Keratinocyte (primary cell): ENCODE results near the gene KDF1. TPM values are rescaled to one million over a fixed set of nuclear protein-coding genes. Genes with fewer than 3 reads are reported as not detected.

Source experiments
- DNase-seq: peaks from one replicate; pipeline ENCODE4 v3.0.0-alpha.2; 2011; ENCODE audit warnings: low read depth, missing footprints, low spot score
- FAIRE-seq: peaks from 2 replicates; lab custom pipeline; 2011; peaks lifted over from hg19 to GRCh38; lab: Jason Lieb, UNC
- H2AFZ ChIP-seq: 2 replicates; pipeline ENCODE4 v1.6.0; 2012; ENCODE audit warnings: low read length, control low read depth, inconsistent platforms; ENCODE audit not compliant: control insufficient read depth
- H3K27ac ChIP-seq: 2 replicates; pipeline ENCODE4 v1.5.1; 2011; ENCODE audit warnings: low read length; ENCODE audit not compliant: control insufficient read depth, insufficient read depth
- H3K27me3 ChIP-seq: 3 replicates; pipeline ENCODE4 v1.6.0; 2011; ENCODE audit warnings: low read length; ENCODE audit not compliant: control insufficient read depth, insufficient read depth; ENCODE audit errors: extremely low read depth
- H3K36me3 ChIP-seq, 2 experiments: 2 replicates in 1 of 2; 3 replicates in 1 of 2; pipeline ENCODE4 v1.5.1; 2011; ENCODE audit warnings: low read length in 2 of 2, mild to moderate bottlenecking in 1 of 2; ENCODE audit not compliant: control insufficient read depth in 2 of 2, insufficient read depth in 2 of 2; ENCODE audit errors: extremely low read depth in 1 of 2
- H3K4me1 ChIP-seq: 3 replicates; pipeline ENCODE4 v1.5.1; 2011; ENCODE audit warnings: low read length; ENCODE audit not compliant: control insufficient read depth, insufficient read depth; ENCODE audit errors: extremely low read depth
- H3K4me2 ChIP-seq: 3 replicates; pipeline ENCODE4 v1.6.0; 2011; ENCODE audit warnings: low read depth, low read length; ENCODE audit not compliant: control insufficient read depth, insufficient read depth; ENCODE audit errors: extremely low read depth
- H3K4me3 ChIP-seq, 3 experiments: fragments of 200-600 bp in 1 of 3; sonication (generic) in 1 of 3; 2 replicates in 2 of 3; 3 replicates in 1 of 3; pipeline ENCODE4 v1.5.1; 2011 to 2016; ENCODE audit warnings: low read length in 3 of 3, mild to moderate bottlenecking in 3 of 3, control low read depth in 2 of 3, inconsistent platforms in 1 of 3, low read depth in 1 of 3, mixed read lengths in 1 of 3, mixed run types in 1 of 3, moderate library complexity in 1 of 3; ENCODE audit not compliant: control insufficient read depth in 2 of 3, insufficient read depth in 2 of 3; ENCODE audit errors: extremely low read depth in 1 of 3
- H3K79me2 ChIP-seq: 2 replicates; pipeline ENCODE4 v1.6.0; 2012; ENCODE audit warnings: low read length; ENCODE audit not compliant: control insufficient read depth, insufficient read depth
- H3K9ac ChIP-seq: 3 replicates; pipeline ENCODE4 v1.6.0; 2011; ENCODE audit warnings: low read length; ENCODE audit not compliant: control insufficient read depth, insufficient read depth; ENCODE audit errors: extremely low read depth
- H3K9me1 ChIP-seq: 3 replicates; pipeline ENCODE4 v1.6.0; 2011; ENCODE audit warnings: low read length; ENCODE audit not compliant: control insufficient read depth, insufficient read depth; ENCODE audit errors: extremely low read depth
- H3K9me3 ChIP-seq: 2 replicates; pipeline ENCODE4 v1.5.1; 2012; ENCODE audit warnings: low read depth, low read length; ENCODE audit not compliant: control insufficient read depth
- H4K20me1 ChIP-seq: 3 replicates; pipeline ENCODE4 v1.6.0; 2011; ENCODE audit warnings: low read length; ENCODE audit not compliant: control insufficient read depth, insufficient read depth; ENCODE audit errors: extremely low read depth
- CTCF ChIP-seq, 3 experiments: IDR thresholded peaks in 1 of 3; conservative IDR thresholded peaks in 1 of 3; optimal IDR thresholded peaks in 1 of 3; 2 replicates in 2 of 3; 3 replicates in 1 of 3; pipeline versions ENCODE3 to v1.5.1; 2011; ENCODE audit warnings: low read length in 3 of 3, mild to moderate bottlenecking in 3 of 3, moderate library complexity in 2 of 3, control low read depth in 1 of 3, inconsistent platforms in 1 of 3; ENCODE audit not compliant: insufficient read depth in 2 of 3; ENCODE audit errors: extremely low read depth in 1 of 3
- EZH2 ChIP-seq: IDR thresholded peaks from one replicate; pipeline ENCODE4 v1.6.1; 2012; ENCODE audit warnings: inconsistent platforms, mild to moderate bottlenecking, low read length, moderate library complexity
- dilution Hi-C: fragments of 300-500 bp; cut with MboI; formaldehyde crosslinking; loops from one replicate; pipeline ENCODE4 v1.7.0; 2020; ENCODE audit warnings: low sequenced_read_pairs; ENCODE audit not compliant: extremely low pct_ligation_motif_present
- polyA plus RNA-seq, 5 experiments: library from polyadenylated mRNA; depleted of rRNA in 3 of 5; stranded (reverse) in 3 of 5; stranded (forward) in 1 of 5; unstranded in 1 of 5; fragments of >200 nt; gene quantifications; 1 replicate in 1 of 5; 2 replicates in 3 of 5; 3 replicates in 1 of 5; pipeline versions ENCODE4 v1.2.1 to v1.2.3, GENCODE V29; 2011 to 2012; ENCODE audit warnings: missing spikeins in 2 of 5, low read depth in 1 of 5, low replicate concordance in 1 of 5

Gene KDF1
- polyA plus RNA-seq, 1 donor (not counting 4 experiments of a cell fraction or from before 2014, with no cell fraction given), result 13.8 TPM

- H3K27me3 ChIP-seq, result no peaks in the 10 kb centered on the region
- H3K79me2 ChIP-seq, result no peaks in the 10 kb centered on the region
- no peak for TF ChIP-seq EZH2
- H3K4me1 ChIP-seq, result peaks cover 7% of the 10 kb centered on the region
- H4K20me1 ChIP-seq, result no peaks in the 10 kb centered on the region
- dilution Hi-C loops, result no loop called here
- no peak overlapping the region for H3K4me3 ChIP-seq
- H3K9me3 ChIP-seq, result no peaks in the 10 kb centered on the region
- FAIRE-seq (no peak), DNase-seq (no peak)
- no peak overlapping the region for H3K27ac ChIP-seq
- peaks cover 0 to 1% of the 10 kb centered on the region in 2 experiments for H3K36me3 ChIP-seq
- H2AFZ ChIP-seq, result no peak overlapping the region
- H3K9me1 ChIP-seq, result peaks cover 3% of the 10 kb centered on the region
- no peak overlapping the region for H3K9ac ChIP-seq
- H3K4me2 ChIP-seq, result no peak overlapping the region
Observed at GRCh38 chr1:26972821-26973220, 12.6 kb upstream of the KDF1 start.

DNA sequence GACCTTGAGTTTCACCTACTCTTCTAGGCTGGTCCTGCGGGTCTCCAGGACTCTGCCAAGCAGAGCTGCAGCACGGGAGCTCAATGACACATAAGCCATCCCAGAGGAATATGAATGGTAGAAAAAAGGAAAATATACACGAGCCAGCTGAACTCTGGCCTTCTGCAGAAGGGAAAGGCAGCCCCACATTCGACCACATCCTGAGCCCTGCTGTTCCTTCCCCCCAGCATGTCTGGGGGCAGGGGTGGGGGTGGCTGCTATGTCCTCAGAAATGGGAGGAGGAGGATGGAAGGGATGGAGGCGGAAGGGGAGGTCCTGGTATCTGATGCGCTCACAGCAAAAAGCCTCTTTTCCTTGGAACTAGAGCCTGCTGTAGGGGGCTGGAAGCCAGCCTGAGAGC, 12.1 kb upstream of the KDF1 start:
- no peak overlapping the region for H3K4me2 ChIP-seq
- DNase-seq (no peak), FAIRE-seq (no peak)
- dilution Hi-C loops, result no loop called here
- peaks cover 3% of the 10 kb centered on the region for H3K9me1 ChIP-seq
- H3K79me2 ChIP-seq, result no peaks in the 10 kb centered on the region
- no peaks in the 10 kb centered on the region for H3K9me3 ChIP-seq
- no peaks in the 10 kb centered on the region for H4K20me1 ChIP-seq
- TF ChIP-seq CTCF (optimal IDR thresholded peaks at IDR 0.05 in 1 of 3, IDR thresholded peaks at IDR 0.05 in 1 of 3, conservative IDR thresholded peaks at IDR 0.05 in 1 of 3; ENCODE audit: extremely low read depth in 1 of 3, insufficient read depth in 2 of 3, low read length in 3 of 3) (no peak), EZH2 (no peak)
- peaks cover 7% of the 10 kb centered on the region for H3K4me1 ChIP-seq
- no peak overlapping the region for H3K9ac ChIP-seq
- no peak overlapping the region for H2AFZ ChIP-seq
- H3K36me3 ChIP-seq, result peaks cover 0 to 1% of the 10 kb centered on the region in 2 experiments
- no peak overlapping the region for H3K4me3 ChIP-seq
- no peak overlapping the region for H3K27ac ChIP-seq
- no peaks in the 10 kb centered on the region for H3K27me3 ChIP-seq

- Histone ChIP-seq H3K79me2 (no peaks in the 10 kb centered on the region), H3K27ac (no peak overlapping the region), H3K9me1 (peaks cover 3% of the 10 kb centered on the region), H3K9ac (no peak overlapping the region), H3K9me3 (no peaks in the 10 kb centered on the region), H4K20me1 (no peaks in the 10 kb centered on the region), H3K27me3 (no peaks in the 10 kb centered on the region), H3K4me1 (peaks cover 7% of the 10 kb centered on the region), H2AFZ (no peak overlapping the region), H3K36me3 (peaks cover 0 to 1% of the 10 kb centered on the region in 2 experiments), H3K4me3 (no peak overlapping the region), H3K4me2 (no peak overlapping the region)
- FAIRE-seq (no peak), DNase-seq (no peak)
- dilution Hi-C loops, result no loop called here
- TF ChIP-seq CTCF (optimal IDR thresholded peaks at IDR 0.05 in 1 of 3, IDR thresholded peaks at IDR 0.05 in 1 of 3, conservative IDR thresholded peaks at IDR 0.05 in 1 of 3; ENCODE audit: extremely low read depth in 1 of 3, insufficient read depth in 2 of 3, low read length in 3 of 3) (no peak), EZH2 (no peak)
Observed at GRCh38 chr1:26971590-26971989, 11.3 kb upstream of the KDF1 start.
